GM21723 (cell line): ENCODE results near the gene PCDHGC5.

Experiments
- ATAC-seq: cut with Tn5 transposase; IDR thresholded peaks from one replicate; pipeline ENCODE4 v1.9.1; 2021; ENCODE audit warnings: mild to moderate bottlenecking, moderate library complexity; ENCODE audit not compliant: unreplicated experiment

PCDHGC5 gene

GRCh38 chr5:141488591-141489561, at the start of gene PCDHGC5:
PCDHGC5 (plus strand) TSS chr5:141489081; CDS start chr5:141489241, 160 bp downstream.
- no peak for ATAC-seq

- ATAC-seq = no peak
These were observed 49.3 kb upstream of the PCDHGC5 start for GRCh38 chr5:141439411-141440141.

GRCh38 chr5:141440341-141440740, 48.5 kb upstream of the PCDHGC5 start:
- no peak for ATAC-seq

- ATAC-seq = no peak
These were observed 47.2 kb upstream of the PCDHGC5 start for GRCh38 chr5:141441571-141442170.

GRCh38 chr5:141465351-141465750, 23.5 kb upstream of the PCDHGC5 start:
- no peak for ATAC-seq

- peak; percentile 98 for ATAC-seq
These were observed 13.2 kb upstream of the PCDHGC5 start, which contains the start of gene PCDHGC3 for GRCh38 chr5:141475625-141476131. PCDHGC3 (plus strand) TSS chr5:141475966; CDS start chr5:141476117, 151 bp downstream.

- ATAC-seq = peak; percentile 45
These were observed 12.6 kb upstream of the PCDHGC5 start for GRCh38 chr5:141476132-141476911.

- ATAC-seq = no peak
These were observed 11.8 kb upstream of the PCDHGC5 start for GRCh38 chr5:141477044-141477575.

- ATAC-seq = no peak
These were observed 11.1 kb upstream of the PCDHGC5 start for GRCh38 chr5:141477815-141478214.

DNA sequence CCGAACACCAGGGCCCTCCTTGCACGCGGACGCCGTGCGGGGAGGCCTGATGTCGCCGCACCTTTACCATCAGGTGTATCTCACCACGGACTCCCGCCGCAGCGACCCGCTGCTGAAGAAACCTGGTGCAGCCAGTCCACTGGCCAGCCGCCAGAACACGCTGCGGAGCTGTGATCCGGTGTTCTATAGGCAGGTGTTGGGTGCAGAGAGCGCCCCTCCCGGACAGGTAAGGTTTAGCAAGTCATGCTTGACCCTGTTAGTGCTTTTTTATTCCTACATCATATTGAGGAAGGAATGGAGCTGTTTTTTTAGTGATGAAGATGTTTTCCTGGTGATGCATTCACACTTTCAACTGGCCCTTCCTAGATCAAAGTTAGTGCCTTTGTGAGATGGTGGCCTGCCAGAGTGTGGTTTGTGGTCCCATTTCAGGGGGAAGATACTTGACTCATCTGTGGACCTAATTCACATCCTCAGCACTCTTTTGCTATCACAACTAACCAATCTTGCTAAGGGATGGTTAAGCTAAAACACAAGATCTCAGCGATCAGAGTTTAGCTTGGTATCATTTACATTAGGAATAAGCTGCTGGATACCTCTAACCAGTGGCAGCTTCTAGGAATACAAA, 10.4 kb upstream of the PCDHGC5 start:
- no peak for ATAC-seq

GRCh38 chr5:141479776-141480175, 9.1 kb upstream of the PCDHGC5 start:
- no peak for ATAC-seq

GRCh38 chr5:141483902-141484301, 5.0 kb upstream of the PCDHGC5 start:
- ATAC-seq = no peak

DNA sequence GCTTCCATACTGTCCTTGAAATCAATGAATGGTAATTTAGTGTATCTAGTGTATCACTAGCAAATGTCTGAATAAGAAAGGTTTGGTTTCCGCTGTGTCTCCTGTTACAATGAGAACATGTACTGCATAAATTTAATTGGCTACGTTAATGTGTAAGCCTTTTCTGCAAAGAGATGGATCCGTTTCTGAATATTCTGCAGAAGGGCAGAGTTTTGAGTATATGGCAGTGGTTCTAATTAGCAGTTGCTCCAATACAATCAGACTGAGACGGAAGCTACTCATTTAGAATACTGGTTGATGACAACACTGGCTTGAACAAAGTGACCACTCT, 4.6 kb upstream of the PCDHGC5 start:
- no peak for ATAC-seq

GRCh38 chr5:141484641-141485311, 4.1 kb upstream of the PCDHGC5 start, which contains the start of gene PCDHGC4:
PCDHGC4 (plus strand) TSS chr5:141485030; CDS start chr5:141485174, 144 bp downstream.
- peak; percentile 64 for ATAC-seq

DNA sequence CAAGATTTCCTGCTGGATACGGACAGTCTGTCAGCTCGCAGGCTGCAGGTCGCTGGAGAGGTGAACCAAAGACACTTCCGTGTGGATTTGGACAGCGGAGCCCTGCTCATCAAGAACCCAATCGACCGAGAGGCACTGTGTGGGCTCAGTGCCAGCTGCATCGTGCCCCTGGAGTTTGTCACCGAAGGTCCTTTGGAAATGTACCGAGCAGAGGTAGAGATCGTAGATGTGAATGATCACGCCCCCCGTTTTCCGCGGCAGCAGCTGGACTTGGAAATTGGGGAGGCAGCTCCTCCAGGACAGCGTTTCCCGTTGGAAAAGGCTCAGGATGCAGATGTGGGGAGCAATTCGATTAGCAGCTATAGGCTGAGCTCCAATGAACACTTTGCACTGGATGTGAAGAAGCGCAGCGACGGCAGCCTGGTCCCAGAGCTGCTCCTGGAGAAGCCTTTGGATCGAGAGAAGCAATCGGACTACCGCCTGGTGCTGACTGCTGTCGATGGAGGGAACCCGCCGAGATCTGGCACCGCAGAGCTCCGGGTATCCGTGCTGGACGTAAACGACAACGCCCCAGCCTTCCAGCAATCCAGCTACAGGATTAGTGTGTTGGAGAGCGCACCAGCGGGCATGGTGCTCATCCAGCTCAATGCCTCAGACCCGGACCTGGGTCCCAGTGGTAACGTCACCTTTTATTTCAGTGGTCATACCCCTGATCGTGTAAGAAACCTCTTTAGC, 3.4 kb upstream of the PCDHGC5 start:
- ATAC-seq = peak; percentile 11

- ATAC-seq = no peak
These were observed 2.8 kb upstream of the PCDHGC5 start for GRCh38 chr5:141486091-141486490.

GRCh38 chr5:141487131-141487530, 1.8 kb upstream of the PCDHGC5 start:
- ATAC-seq = no peak

GRCh38 chr5:141489841-141490240, 960 bp downstream of the PCDHGC5 start:
- ATAC-seq = no peak
